NCI-H2227 (cell line): ENCODE data around the gene ABCA4.

Source experiments
- DNase-seq: peaks from one replicate; lab custom pipeline; 2025; ENCODE audit not compliant: unreplicated experiment; lab: John Stamatoyannopoulos, UW

The ABCA4 gene

GRCh38 chr1:94031154-94031553, 89.8 kb downstream of the ABCA4 start:
- DNase-seq, result no peak

- no peak for DNase-seq
Observed at GRCh38 chr1:94029130-94029993, 91.6 kb downstream of the ABCA4 start.

GRCh38 chr1:94027721-94028515, 93.0 kb downstream of the ABCA4 start:
- no peak for DNase-seq

GRCh38 chr1:94026619-94027380, 94.1 kb downstream of the ABCA4 start:
- DNase-seq, result no peak

- DNase-seq, result peak; percentile 73
Observed at GRCh38 chr1:94025383-94026340, 95.3 kb downstream of the ABCA4 start.

- no peak for DNase-seq
Observed at GRCh38 chr1:94024104-94024792, 96.7 kb downstream of the ABCA4 start.

GRCh38 chr1:94022471-94023189, 98.3 kb downstream of the ABCA4 start:
- DNase-seq, result no peak

GRCh38 chr1:94020764-94021579, 100.0 kb downstream of the ABCA4 start:
- DNase-seq, result no peak

GRCh38 chr1:94019327-94019726, 101.6 kb downstream of the ABCA4 start:
- DNase-seq, result no peak

- DNase-seq, result no peak
Observed at GRCh38 chr1:94017155-94017829, 103.7 kb downstream of the ABCA4 start.

- DNase-seq, result no peak
Observed at GRCh38 chr1:94015489-94015817, 105.5 kb downstream of the ABCA4 start.

- DNase-seq, result no peak
Observed at GRCh38 chr1:94014635-94015488, 106.1 kb downstream of the ABCA4 start.

- DNase-seq, result no peak
Observed at GRCh38 chr1:94014087-94014486, 106.9 kb downstream of the ABCA4 start.

- DNase-seq, result no peak
Observed at GRCh38 chr1:94013367-94013878, 107.5 kb downstream of the ABCA4 start.

- DNase-seq, result no peak
Observed at GRCh38 chr1:94012708-94013366, 108.1 kb downstream of the ABCA4 start.
